KOPT-K1 (cell line): Measurements from ENCODE around the gene CARF.
A peak's percentile ranks its signal among the peaks of the same experiment; 100 is the strongest.
"Not testable (repeated sequence)": the region's sequence is repeated elsewhere in the genome, so short reads cannot be mapped to it uniquely, and the experiment has no call there.

Source experiments
- H3K27ac ChIP-seq: fragments of 200-600 bp; sonication (generic); 2 replicates; pipeline ENCODE4 v1.5.1; 2016; ENCODE audit warnings: antibody characterized with exemption, mild to moderate bottlenecking, low read depth, low read length; ENCODE audit not compliant: poor library complexity, severe bottlenecking
- H3K36me3 ChIP-seq: fragments of 200-600 bp; sonication (generic); 2 replicates; pipeline ENCODE4 v1.5.1; 2017; ENCODE audit warnings: antibody characterized with exemption, mild to moderate bottlenecking, low read length, moderate library complexity; ENCODE audit not compliant: insufficient read depth
- H3K9me3 ChIP-seq: fragments of 200-600 bp; sonication (generic); 2 replicates; pipeline ENCODE4 v1.5.1; 2017; ENCODE audit warnings: antibody characterized with exemption, low read length, mild to moderate bottlenecking; ENCODE audit not compliant: insufficient read depth, poor library complexity, severe bottlenecking

Gene CARF

GRCh38 chr2:202911512-202912341, at the start of gene CARF, which contains the start of gene WDR12:
CARF (plus strand) TSS chr2:202912275; CDS start chr2:202941903, 29,628 bp downstream.
WDR12 (minus strand) TSS chr2:202911673; CDS start chr2:202911476, 197 bp downstream.
- H3K36me3 ChIP-seq: peaks cover 9% of the 10 kb centered on the region; the same call in 1 of the 2 replicates
- peak within 1 kb of the TSS; percentile 89 for H3K27ac ChIP-seq
- H3K9me3 ChIP-seq: no peaks in the 10 kb centered on the region

GRCh38 chr2:202870431-202871299, 41.4 kb upstream of the CARF start:
- no peaks in the 10 kb centered on the region for H3K9me3 ChIP-seq
- H3K36me3 ChIP-seq: no peaks in the 10 kb centered on the region
- peak overlapping the region; percentile 71 for H3K27ac ChIP-seq

- peak within 1 kb of the TSS; percentile 71 for H3K27ac ChIP-seq
Observed at GRCh38 chr2:202871300-202872141, 40.6 kb upstream of the CARF start, which contains the start of gene ICA1L. ICA1L (minus strand) TSS chr2:202871766; CDS start chr2:202829009, 42,757 bp downstream.

GRCh38 chr2:202877699-202878098, 34.4 kb upstream of the CARF start:
- Histone ChIP-seq H3K36me3 (peaks cover 49% of the 10 kb centered on the region), H3K9me3 (no peaks in the 10 kb centered on the region), H3K27ac (no peak overlapping the region)

More at GRCh38 chr2:202871300-202872141, 40.6 kb upstream of the CARF start, which contains the start of gene ICA1L:
- no peaks in the 10 kb centered on the region for H3K36me3 ChIP-seq
- no peaks in the 10 kb centered on the region for H3K9me3 ChIP-seq

GRCh38 chr2:202881570-202881969, 30.5 kb upstream of the CARF start:
- peaks cover 86% of the 10 kb centered on the region for H3K36me3 ChIP-seq
- no peaks in the 10 kb centered on the region for H3K9me3 ChIP-seq
- H3K27ac ChIP-seq: no peak overlapping the region

- peaks cover 96% of the 10 kb centered on the region for H3K36me3 ChIP-seq
- no peaks in the 10 kb centered on the region for H3K9me3 ChIP-seq
- no peak overlapping the region for H3K27ac ChIP-seq
Observed at GRCh38 chr2:202883987-202884675, 27.9 kb upstream of the CARF start.

GRCh38 chr2:202885190-202885589, 26.9 kb upstream of the CARF start:
- H3K27ac ChIP-seq: no peak overlapping the region
- H3K9me3 ChIP-seq: no peaks in the 10 kb centered on the region
- peaks cover 96% of the 10 kb centered on the region for H3K36me3 ChIP-seq

GRCh38 chr2:202905507-202905906, 6.6 kb upstream of the CARF start:
- not testable (repeated sequence) for H3K9me3 ChIP-seq, H3K27ac ChIP-seq
- peaks cover 62% of the 10 kb centered on the region for H3K36me3 ChIP-seq

GRCh38 chr2:202908186-202908585, 3.9 kb upstream of the CARF start:
- H3K9me3 ChIP-seq: peaks cover 9% of the 10 kb centered on the region
- H3K36me3 ChIP-seq: peaks cover 40% of the 10 kb centered on the region
- no peak overlapping the region for H3K27ac ChIP-seq

- Histone ChIP-seq H3K36me3 (peaks cover 29% of the 10 kb centered on the region), H3K27ac (no peak overlapping the region), H3K9me3 (peaks cover 4% of the 10 kb centered on the region)
Observed at GRCh38 chr2:202909394-202910192, 2.5 kb upstream of the CARF start.

- Histone ChIP-seq H3K27ac (peak overlapping the region; percentile 3), H3K36me3 (peaks cover 22% of the 10 kb centered on the region)
- H3K9me3 ChIP-seq: not testable (repeated sequence)
Observed at GRCh38 chr2:202910250-202910649, 1.8 kb upstream of the CARF start.

GRCh38 chr2:202910698-202911097, 1.4 kb upstream of the CARF start:
- peak overlapping the region; percentile 3 for H3K27ac ChIP-seq
- peaks cover 18% of the 10 kb centered on the region for H3K36me3 ChIP-seq
- H3K9me3 ChIP-seq: no peaks in the 10 kb centered on the region

GRCh38 chr2:202911203-202911511, 918 bp upstream of the CARF start:
- no peaks in the 10 kb centered on the region for H3K9me3 ChIP-seq
- peaks cover 13% of the 10 kb centered on the region for H3K36me3 ChIP-seq
- H3K27ac ChIP-seq: peak overlapping the region; percentile 89
